IMR-90 (cell line): Measurements from ENCODE around the gene CTNNAL1. TPM values are rescaled to one million over a fixed set of nuclear protein-coding genes. Genes with fewer than 3 reads are reported as not detected.

Experiments
- ATAC-seq: fragments of 200-7000 bp; cut with Tn5 transposase; 2 replicates; pipeline ENCODE4 v1.9.1; 2020; ENCODE audit warnings: low read depth, mild to moderate bottlenecking, moderate library complexity
- BruUV-seq: library from RNA; stranded (reverse); fragments of 400-500 nt; replicated peaks from 2 replicates; lab custom pipeline; 2021; lab: Mats Ljungman, UMichigan
- CTCF ChIA-PET: fragments of 300-600 bp; formaldehyde crosslinking; extraction: SDS; loops from one replicate; lab custom pipeline; 2021; ENCODE audit warnings: antibody characterized with exemption; lab: Yijun Ruan, JAX
- POLR2A ChIA-PET: fragments of 300-600 bp; sonication (Branson Sonifier 250); formaldehyde crosslinking; loops from one replicate; lab custom pipeline; 2022; ENCODE audit warnings: antibody characterized with exemption; ENCODE audit not compliant: unreplicated experiment; lab: Charles Lee
- DNase-seq: peaks from one replicate; pipeline ENCODE4 v3.0.0; 2013
- H2AFZ ChIP-seq: replicated peaks from 2 replicates; pipeline ENCODE3; 2013; ENCODE audit warnings: low read length, mild to moderate bottlenecking; ENCODE audit not compliant: poor library complexity
- H2AK5ac ChIP-seq: 2 replicates; pipeline ENCODE4 v1.6.1; 2013; ENCODE audit warnings: low read depth, low read length, inconsistent platforms
- H2AK9ac ChIP-seq: replicated peaks from 2 replicates; pipeline ENCODE3; 2013; ENCODE audit warnings: mild to moderate bottlenecking, low read depth, low read length, moderate library complexity; ENCODE audit not compliant: poor library complexity
- H2BK120ac ChIP-seq: 2 replicates; pipeline ENCODE4 v1.6.1; 2013; ENCODE audit warnings: low read depth, low read length, inconsistent platforms
- H2BK15ac ChIP-seq: 3 replicates; pipeline ENCODE4 v1.6.1; 2013; ENCODE audit warnings: low read depth, low read length, inconsistent platforms
- H2BK20ac ChIP-seq: 2 replicates; pipeline ENCODE4 v1.6.1; 2013; ENCODE audit warnings: low read depth, mild to moderate bottlenecking, inconsistent platforms, low read length, moderate library complexity
- H2BK5ac ChIP-seq: 2 replicates; pipeline ENCODE4 v1.6.1; 2013; ENCODE audit warnings: mild to moderate bottlenecking, low read depth, low read length, inconsistent platforms; ENCODE audit not compliant: poor library complexity, severe bottlenecking
- H3K14ac ChIP-seq: replicated peaks from 2 replicates; pipeline ENCODE4 v1.6.1; 2013; ENCODE audit warnings: low read depth, low read length, inconsistent platforms
- H3K18ac ChIP-seq: 2 replicates; pipeline ENCODE4 v1.6.1; 2013; ENCODE audit warnings: low read depth, low read length, control low read depth
- H3K23ac ChIP-seq: 2 replicates; pipeline ENCODE4 v1.6.1; 2013; ENCODE audit warnings: low read depth, low read length, inconsistent platforms
- H3K27ac ChIP-seq: 2 replicates; pipeline ENCODE4 v1.5.1; 2013; ENCODE audit warnings: mild to moderate bottlenecking, control low read depth, low read length; ENCODE audit not compliant: insufficient read depth
- H3K27me3 ChIP-seq: 2 replicates; pipeline ENCODE4 v1.6.1; 2013; ENCODE audit warnings: low read length; ENCODE audit not compliant: control insufficient read depth, insufficient read depth
- H3K36me3 ChIP-seq: 2 replicates; pipeline ENCODE4 v1.6.1; 2013; ENCODE audit warnings: low read length, mixed read lengths; ENCODE audit not compliant: control insufficient read depth, insufficient read depth
- H3K4ac ChIP-seq: 2 replicates; pipeline ENCODE4 v1.6.1; 2013; ENCODE audit warnings: low read depth, low read length, inconsistent platforms
- H3K4me1 ChIP-seq: 2 replicates; pipeline ENCODE4 v1.6.1; 2013; ENCODE audit warnings: low read length, mixed read lengths; ENCODE audit not compliant: control insufficient read depth, insufficient read depth
- H3K4me2 ChIP-seq: 2 replicates; pipeline ENCODE4 v1.6.1; 2013; ENCODE audit warnings: low read depth, mild to moderate bottlenecking, control low read depth, low read length, moderate library complexity
- H3K4me3 ChIP-seq: 2 replicates; pipeline ENCODE4 v1.5.1; 2013; ENCODE audit warnings: low read depth, mild to moderate bottlenecking, control low read depth, low read length, moderate library complexity; ENCODE audit not compliant: insufficient read depth
- H3K56ac ChIP-seq: 2 replicates; pipeline ENCODE4 v1.6.1; 2013; ENCODE audit warnings: low read length, inconsistent platforms; ENCODE audit not compliant: insufficient read depth; ENCODE audit errors: extremely low read depth
- H3K79me1 ChIP-seq, 2 experiments: 2 replicates each; pipeline ENCODE4 v1.6.1; 2013; ENCODE audit warnings: low read length in 2 of 2, inconsistent platforms in 1 of 2, low read depth in 1 of 2
- H3K9ac ChIP-seq: 2 replicates; pipeline ENCODE4 v1.6.1; 2013; ENCODE audit warnings: low read depth, low read length, control low read depth
- H3K9me1 ChIP-seq: 2 replicates; pipeline ENCODE4 v1.6.1; 2013; ENCODE audit warnings: low read length, inconsistent platforms; ENCODE audit not compliant: insufficient read depth
- H3K9me3 ChIP-seq: 2 replicates; pipeline ENCODE4 v1.6.1; 2013; ENCODE audit warnings: low read length; ENCODE audit not compliant: control insufficient read depth, insufficient read depth
- H4K20me1 ChIP-seq: 2 replicates; pipeline ENCODE4 v1.6.1; 2013; ENCODE audit warnings: low read length, inconsistent platforms; ENCODE audit not compliant: insufficient read depth
- H4K5ac ChIP-seq: 2 replicates; pipeline ENCODE4 v1.6.1; 2013; ENCODE audit warnings: mild to moderate bottlenecking, low read depth, low read length, control low read depth
- H4K8ac ChIP-seq, 2 experiments: 2 replicates each; pipeline ENCODE4 v1.6.1; 2013; ENCODE audit warnings: low read depth in 2 of 2, low read length in 2 of 2, control low read depth in 1 of 2, inconsistent platforms in 1 of 2
- H4K91ac ChIP-seq: 2 replicates; pipeline ENCODE4 v1.6.1; 2013; ENCODE audit warnings: low read depth, low read length, inconsistent platforms; ENCODE audit not compliant: insufficient read depth
- BHLHE40 ChIP-seq: fragments of 150-350 bp; IDR thresholded peaks from 2 replicates; pipeline ENCODE4 v1.6.1; 2016; ENCODE audit warnings: mild to moderate bottlenecking, low read depth, low read length
- CTCF ChIP-seq: conservative IDR thresholded peaks from 2 replicates; pipeline ENCODE4 v1.5.1; 2012; ENCODE audit warnings: mild to moderate bottlenecking, low read depth, low read length, improper control_type of control experiment
- ELK1 ChIP-seq: fragments of 150-350 bp; IDR thresholded peaks from 2 replicates; pipeline ENCODE4 v1.6.1; 2016; ENCODE audit warnings: low read depth, mild to moderate bottlenecking, low read length, moderate library complexity, borderline replicate concordance
- FOS ChIP-seq: fragments of 150-350 bp; IDR thresholded peaks from 2 replicates; pipeline ENCODE4 v1.6.1; 2016; ENCODE audit warnings: low read depth, low read length
- RAD21 ChIP-seq: IDR thresholded peaks from 2 replicates; pipeline ENCODE4 v1.6.1; 2012; ENCODE audit warnings: low read length, improper control_type of control experiment
- WGBS, 2 experiments: methylation state at CpG; one replicate each; pipeline versions ENCODE4 v1.1.5 to v1.1.7; 2013; ENCODE audit warnings: missing lambda C conversion rate in 2 of 2; ENCODE audit not compliant: insufficient read length in 1 of 2; ENCODE audit errors: extremely low coverage in 2 of 2; 5-methylcytosine and 5-hydroxymethylcytosine counted together
- dilution Hi-C: fragments of 300-500 bp; cut with HindIII; formaldehyde crosslinking; loops from one replicate; pipeline ENCODE4 v1.14.3; 2018; ENCODE audit warnings: low sequenced_read_pairs; ENCODE audit not compliant: unreplicated experiment
- in situ Hi-C: fragments of 300-500 bp; cut with MboI; formaldehyde crosslinking; loops from 3 replicates; pipeline ENCODE4 v1.14.3; 2019; ENCODE audit warnings: low sequenced_read_pairs, inconsistent platforms, mixed read lengths
- intact Hi-C: fragments of 100-400 bp; cut with micrococcal nuclease; formaldehyde crosslinking; loops from 2 replicates; pipeline ENCODE4 v1.10.0; 2022
- polyA plus RNA-seq, 3 experiments: library from polyadenylated mRNA; depleted of rRNA; stranded (reverse); fragments of >200 nt; gene quantifications; 2 replicates each; pipeline ENCODE4 v1.2.3, GENCODE V29; 2012; ENCODE audit warnings: low replicate concordance in 1 of 3
- total RNA-seq: library from RNA; depleted of rRNA; stranded (reverse); fragments of >200 nt; gene quantifications from 2 replicates; pipeline ENCODE4 v1.2.3, GENCODE V29; 2012

Gene CTNNAL1
- total and polyA plus RNA-seq, 2 of the 4 experiments (the other 2 are of a cell fraction): 72.3 to 131 TPM

- peak; percentile 70 for TF ChIP-seq FOS
- peak; percentile 37 for TF ChIP-seq RAD21
- peak; percentile 46; the same call in 1 of the 2 replicates for TF ChIP-seq BHLHE40
- no peak for TF ChIP-seq ELK1
- peak; percentile 24; the same call in 1 of the 2 replicates for TF ChIP-seq CTCF
- Histone ChIP-seq H4K5ac (no peak overlapping the region), H3K23ac (peak overlapping the region; percentile 44; the same call in 1 of the 2 replicates), H3K56ac (no peak overlapping the region), H4K20me1 (peaks cover 10% of the 10 kb centered on the region; the same call in 1 of the 2 replicates), H3K79me1 (peaks cover 43 to 68% of the 10 kb centered on the region in 2 experiments), H2BK5ac (peak overlapping the region; percentile 74), H2AFZ (no peak overlapping the region), H3K27me3 (no peaks in the 10 kb centered on the region), H3K4ac (peak overlapping the region; percentile 45; the same call in 1 of the 2 replicates), H3K4me3 (no peak overlapping the region), H3K9me1 (no peaks in the 10 kb centered on the region), H2AK5ac (no peak overlapping the region), H4K91ac (0 out of 2 replicates have a peak overlapping the region, but pooled peaks have one; percentile 9), H3K4me1 (no peaks in the 10 kb centered on the region), H3K9me3 (peaks cover 6% of the 10 kb centered on the region), H3K36me3 (peaks cover 5% of the 10 kb centered on the region; the same call in 1 of the 2 replicates), H3K4me2 (peak overlapping the region; percentile 64; the same call in 1 of the 2 replicates), H3K14ac (peak overlapping the region; percentile 66), H4K8ac (peak overlapping the region in 1 of 2 experiments; percentile 46; a peak in 1 of 4 replicates), H3K18ac (no peak overlapping the region; the same call in 1 of the 2 replicates), H2BK20ac (peak overlapping the region; percentile 42; the same call in 1 of the 2 replicates), H3K9ac (no peak overlapping the region), H2BK15ac (no peak overlapping the region), H2AK9ac (peak overlapping the region; percentile 47), H3K27ac (no peak overlapping the region), H2BK120ac (peak overlapping the region; percentile 48; the same call in 1 of the 2 replicates)
- POLR2A ChIA-PET: no interaction called here
- dilution Hi-C loops (no loop called here), in situ Hi-C loops (no loop called here), intact Hi-C loops (no loop called here)
- BruUV-seq: no TSS peak
- peak; percentile 93 for DNase-seq
- peak; percentile 98 for ATAC-seq
- CTCF ChIA-PET: no interaction called here
- WGBS, 2 experiments: no CpG with 5 or more reads among the region's 1 CpG
Observed at GRCh38 chr9:109001275-109001676, 12.0 kb downstream of the CTNNAL1 start.
